ENCODE results near the gene CST11. TPM values are rescaled to one million over a fixed set of nuclear protein-coding genes. Genes with fewer than 3 reads are reported as not detected.
"Not testable (repeated sequence)": the region's sequence is repeated elsewhere in the genome, so short reads cannot be mapped to it uniquely, and the experiment has no call there.

Gene CST11
- not detected for polyA plus RNA-seq (ENCODE audit: insufficient read length in 4 of 4)

GRCh38 chr20:23452776-23453175 is at the start of gene CST11:
Gene CST11 (minus strand): TSS chr20:23452876. CDS start chr20:23452811, 65 bp downstream.
- DNase-seq (ENCODE audit: low read depth in 4 of 4, low spot score in 3 of 4): no peak

- no peak for DNase-seq (ENCODE audit: low read depth in 4 of 4, low spot score in 3 of 4)
Measured at GRCh38 chr20:23501926-23502325, 49.2 kb upstream of the CST11 start.

- no peak for DNase-seq (ENCODE audit: low read depth in 4 of 4, low spot score in 3 of 4)
Measured at GRCh38 chr20:23497536-23497935, 44.9 kb upstream of the CST11 start.

- DNase-seq (ENCODE audit: low read depth in 4 of 4, low spot score in 3 of 4): no peak
Measured at GRCh38 chr20:23493172-23493772, 40.6 kb upstream of the CST11 start.

GRCh38 chr20:23492292-23492691 is 39.6 kb upstream of the CST11 start:
- DNase-seq (ENCODE audit: low read depth in 4 of 4, low spot score in 3 of 4): no peak

- DNase-seq (ENCODE audit: low read depth in 4 of 4, low spot score in 3 of 4): no peak
Measured at GRCh38 chr20:23490817-23491216, 38.1 kb upstream of the CST11 start, which contains the start of gene CST8. Gene CST8 (plus strand): TSS chr20:23491117. CDS start chr20:23491668, 551 bp downstream.

- no peak for DNase-seq (ENCODE audit: low read depth in 4 of 4, low spot score in 3 of 4)
Measured at GRCh38 chr20:23488996-23489395, 36.3 kb upstream of the CST11 start.

GRCh38 chr20:23488470-23488869 is 35.8 kb upstream of the CST11 start:
- no peak for DNase-seq (ENCODE audit: low read depth in 4 of 4, low spot score in 3 of 4)

- DNase-seq (ENCODE audit: low read depth in 4 of 4, low spot score in 3 of 4): no peak
Measured at GRCh38 chr20:23484081-23484480, 31.4 kb upstream of the CST11 start.

- DNase-seq (ENCODE audit: low read depth in 4 of 4, low spot score in 3 of 4): no peak
Measured at GRCh38 chr20:23482138-23482537, 29.5 kb upstream of the CST11 start.

GRCh38 chr20:23479043-23479442 is 26.4 kb upstream of the CST11 start:
- DNase-seq (ENCODE audit: low read depth in 4 of 4, low spot score in 3 of 4): no peak

GRCh38 chr20:23477223-23477622 is 24.5 kb upstream of the CST11 start:
- no peak for DNase-seq (ENCODE audit: low read depth in 4 of 4, low spot score in 3 of 4)

GRCh38 chr20:23476015-23476754 is 23.5 kb upstream of the CST11 start:
- DNase-seq (ENCODE audit: low read depth in 4 of 4, low spot score in 3 of 4): no peak

- no peak for DNase-seq (ENCODE audit: low read depth in 4 of 4, low spot score in 3 of 4)
Measured at GRCh38 chr20:23475395-23475794, 22.7 kb upstream of the CST11 start.

GRCh38 chr20:23473293-23473692 is 20.6 kb upstream of the CST11 start:
- DNase-seq (ENCODE audit: low read depth in 4 of 4, low spot score in 3 of 4): not testable (repeated sequence)

GRCh38 chr20:23472306-23472705 is 19.6 kb upstream of the CST11 start:
- DNase-seq (ENCODE audit: low read depth in 4 of 4, low spot score in 3 of 4): not testable (repeated sequence)

GRCh38 chr20:23466961-23467360 is 14.3 kb upstream of the CST11 start:
- DNase-seq (ENCODE audit: low read depth in 4 of 4, low spot score in 3 of 4): not testable (repeated sequence)

- no peak for DNase-seq (ENCODE audit: low read depth in 4 of 4, low spot score in 3 of 4)
Measured at GRCh38 chr20:23461180-23461579, 8.5 kb upstream of the CST11 start.

GRCh38 chr20:23459461-23460150 is 6.9 kb upstream of the CST11 start:
- DNase-seq (ENCODE audit: low read depth in 4 of 4, low spot score in 3 of 4): no peak

- no peak for DNase-seq (ENCODE audit: low read depth in 4 of 4, low spot score in 3 of 4)
Measured at GRCh38 chr20:23456873-23457272, 4.2 kb upstream of the CST11 start.

- no peak for DNase-seq (ENCODE audit: low read depth in 4 of 4, low spot score in 3 of 4)
Measured at GRCh38 chr20:23456409-23456808, 3.7 kb upstream of the CST11 start.

- no peak for DNase-seq (ENCODE audit: low read depth in 4 of 4, low spot score in 3 of 4)
Measured at GRCh38 chr20:23455639-23456038, 3.0 kb upstream of the CST11 start.
